ENCODE measurements around the gene SORL1.

SORL1 gene

GRCh38 chr11:121667836-121668235, 215.7 kb downstream of the SORL1 start:
- FAIRE-seq (no peak), DNase-seq (ENCODE audit: insufficient read length, low spot score) (no peak)
- TF ChIP-seq POLR2A (IDR thresholded peaks at IDR 0.05; ENCODE audit: low read depth, low read length): no peak

GRCh38 chr11:121669422-121669821, 217.3 kb downstream of the SORL1 start:
- DNase-seq (ENCODE audit: insufficient read length, low spot score) (no peak), FAIRE-seq (no peak)
- TF ChIP-seq POLR2A (IDR thresholded peaks at IDR 0.05; ENCODE audit: low read depth, low read length): no peak

GRCh38 chr11:121670266-121670665, 218.2 kb downstream of the SORL1 start:
- no peak for FAIRE-seq
- no peak for DNase-seq (ENCODE audit: insufficient read length, low spot score)
- no peak for TF ChIP-seq POLR2A (IDR thresholded peaks at IDR 0.05; ENCODE audit: low read depth, low read length)

GRCh38 chr11:121670805-121671282, 218.7 kb downstream of the SORL1 start:
- DNase-seq (ENCODE audit: insufficient read length, low spot score) (no peak), FAIRE-seq (no peak)
- no peak for TF ChIP-seq POLR2A (IDR thresholded peaks at IDR 0.05; ENCODE audit: low read depth, low read length)

GRCh38 chr11:121671283-121672168, 219.4 kb downstream of the SORL1 start:
- FAIRE-seq (no peak), DNase-seq (ENCODE audit: insufficient read length, low spot score) (no peak)
- no peak for TF ChIP-seq POLR2A (IDR thresholded peaks at IDR 0.05; ENCODE audit: low read depth, low read length)

GRCh38 chr11:121672630-121673487, 220.7 kb downstream of the SORL1 start:
- no peak for TF ChIP-seq POLR2A (IDR thresholded peaks at IDR 0.05; ENCODE audit: low read depth, low read length)
- FAIRE-seq: no peak
- DNase-seq (ENCODE audit: insufficient read length, low spot score): no peak

- no peak for FAIRE-seq
- TF ChIP-seq POLR2A (IDR thresholded peaks at IDR 0.05; ENCODE audit: low read depth, low read length): no peak
- no peak for DNase-seq (ENCODE audit: insufficient read length, low spot score)
Observed at GRCh38 chr11:121681550-121682268, 229.6 kb downstream of the SORL1 start.
